IMR-90 (cell line): ENCODE measurements around the gene TMEM269.

Source experiments
- BHLHE40 ChIP-seq: fragments of 150-350 bp; IDR thresholded peaks from 2 replicates; pipeline ENCODE4 v1.6.1; 2016; ENCODE audit warnings: mild to moderate bottlenecking, low read depth, low read length
- MAFK ChIP-seq: IDR thresholded peaks from 2 replicates; pipeline ENCODE4 v1.6.1; 2012; ENCODE audit warnings: low read depth, low read length, improper control_type of control experiment
- MAZ ChIP-seq: IDR thresholded peaks from 2 replicates; pipeline ENCODE4 v1.6.1; 2012; ENCODE audit warnings: low read depth, mild to moderate bottlenecking, low read length, improper control_type of control experiment, moderate library complexity, borderline replicate concordance
- MXI1 ChIP-seq: IDR thresholded peaks from 2 replicates; pipeline ENCODE4 v1.6.1; 2012; ENCODE audit warnings: low read depth, mild to moderate bottlenecking, low read length, moderate library complexity, borderline replicate concordance
- NFE2L2 ChIP-seq: fragments of 150-350 bp; IDR thresholded peaks from 2 replicates; pipeline ENCODE4 v1.6.1; 2016; ENCODE audit warnings: low read depth, mild to moderate bottlenecking, low read length
- POLR2A ChIP-seq: IDR thresholded peaks from 2 replicates; pipeline ENCODE4 v1.6.1; 2012; ENCODE audit warnings: mild to moderate bottlenecking, low read depth, low read length
- RAD21 ChIP-seq: IDR thresholded peaks from 2 replicates; pipeline ENCODE4 v1.6.1; 2012; ENCODE audit warnings: low read length, improper control_type of control experiment
- RCOR1 ChIP-seq: IDR thresholded peaks from 2 replicates; pipeline ENCODE4 v1.6.1; 2012; ENCODE audit warnings: mild to moderate bottlenecking, low read length, improper control_type of control experiment; ENCODE audit not compliant: insufficient replicate concordance
- RFX5 ChIP-seq: IDR thresholded peaks from 2 replicates; pipeline ENCODE4 v1.8.0; 2012; ENCODE audit warnings: low read depth, mild to moderate bottlenecking, low read length, moderate library complexity
- SMC3 ChIP-seq: fragments of 150-350 bp; IDR thresholded peaks from 2 replicates; pipeline ENCODE4 v1.6.1; 2016; ENCODE audit warnings: low read depth, mild to moderate bottlenecking, antibody characterized with exemption, low read length, moderate library complexity
- USF2 ChIP-seq: fragments of 150-350 bp; IDR thresholded peaks from 2 replicates; pipeline ENCODE4 v1.6.1; 2017; ENCODE audit warnings: mild to moderate bottlenecking, antibody characterized with exemption, low read length, low read depth
- TF ChIP-seq, protein P1 (sequence below): conservative IDR thresholded peaks from 2 replicates; pipeline ENCODE4 v1.5.1; 2012; ENCODE audit warnings: mild to moderate bottlenecking, low read depth, low read length, improper control_type of control experiment

DNA sequence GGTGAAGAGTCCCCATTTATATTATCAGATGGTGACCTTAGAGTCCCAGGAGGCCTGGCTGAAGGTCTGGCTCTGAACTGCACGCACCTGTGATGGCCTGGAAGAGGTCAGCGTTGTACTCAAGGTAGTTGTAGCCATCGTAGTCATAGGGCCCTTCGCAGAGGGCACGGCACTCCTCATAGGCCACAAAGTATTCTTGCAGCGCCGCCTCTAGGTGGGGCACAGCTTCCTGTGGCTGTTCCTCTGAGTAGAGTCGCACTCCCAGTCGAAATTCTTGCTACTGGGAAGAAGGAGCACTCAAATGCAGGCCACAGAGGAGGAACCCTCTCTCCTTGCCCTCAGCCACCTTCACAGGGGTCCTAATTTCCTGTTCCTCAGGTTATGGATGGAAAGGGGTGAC lies 25.7 kb upstream of the TMEM269 start:
- TF ChIP-seq, protein P1, sequence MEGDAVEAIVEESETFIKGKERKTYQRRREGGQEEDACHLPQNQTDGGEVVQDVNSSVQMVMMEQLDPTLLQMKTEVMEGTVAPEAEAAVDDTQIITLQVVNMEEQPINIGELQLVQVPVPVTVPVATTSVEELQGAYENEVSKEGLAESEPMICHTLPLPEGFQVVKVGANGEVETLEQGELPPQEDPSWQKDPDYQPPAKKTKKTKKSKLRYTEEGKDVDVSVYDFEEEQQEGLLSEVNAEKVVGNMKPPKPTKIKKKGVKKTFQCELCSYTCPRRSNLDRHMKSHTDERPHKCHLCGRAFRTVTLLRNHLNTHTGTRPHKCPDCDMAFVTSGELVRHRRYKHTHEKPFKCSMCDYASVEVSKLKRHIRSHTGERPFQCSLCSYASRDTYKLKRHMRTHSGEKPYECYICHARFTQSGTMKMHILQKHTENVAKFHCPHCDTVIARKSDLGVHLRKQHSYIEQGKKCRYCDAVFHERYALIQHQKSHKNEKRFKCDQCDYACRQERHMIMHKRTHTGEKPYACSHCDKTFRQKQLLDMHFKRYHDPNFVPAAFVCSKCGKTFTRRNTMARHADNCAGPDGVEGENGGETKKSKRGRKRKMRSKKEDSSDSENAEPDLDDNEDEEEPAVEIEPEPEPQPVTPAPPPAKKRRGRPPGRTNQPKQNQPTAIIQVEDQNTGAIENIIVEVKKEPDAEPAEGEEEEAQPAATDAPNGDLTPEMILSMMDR = no peak
- TF ChIP-seq POLR2A (no peak), NFE2L2 (no peak), RFX5 (no peak), RAD21 (no peak), BHLHE40 (no peak), RCOR1 (no peak), MAFK (no peak), USF2 (no peak), SMC3 (no peak), MAZ (no peak), MXI1 (no peak)
